GM19324 (cell line): Measurements from ENCODE around the gene ATF5.

ENCODE experiments used
- ATAC-seq: cut with Tn5 transposase; IDR thresholded peaks from one replicate; pipeline ENCODE4 v1.9.1; 2021; ENCODE audit warnings: mild to moderate bottlenecking, moderate library complexity; ENCODE audit not compliant: unreplicated experiment, low FRiP score

The ATF5 gene

GRCh38 chr19:49929121-49929610, at the start of gene ATF5, which contains the start of gene NUP62:
TSS of gene ATF5 (plus strand) at chr19:49929205. CDS start at chr19:49930851, 1,646 bp downstream.
TSS of gene NUP62 (minus strand) at chr19:49929504. CDS start at chr19:49909807, 19,697 bp downstream.
- ATAC-seq, result peak; percentile 66

GRCh38 chr19:49879243-49879963, 49.6 kb upstream of the ATF5 start:
- ATAC-seq, result no peak

- ATAC-seq, result no peak
These were observed 48.7 kb upstream of the ATF5 start for GRCh38 chr19:49880162-49880869.

GRCh38 chr19:49881186-49881585, 47.8 kb upstream of the ATF5 start:
- ATAC-seq, result no peak

GRCh38 chr19:49881672-49882394, 47.2 kb upstream of the ATF5 start:
- ATAC-seq, result no peak

GRCh38 chr19:49882643-49883042, 46.4 kb upstream of the ATF5 start:
- ATAC-seq, result no peak

- no peak for ATAC-seq
These were observed 45.9 kb upstream of the ATF5 start for GRCh38 chr19:49883094-49883493.

GRCh38 chr19:49884109-49884508, 44.9 kb upstream of the ATF5 start:
- ATAC-seq, result no peak

- no peak for ATAC-seq
These were observed 44.2 kb upstream of the ATF5 start for GRCh38 chr19:49884760-49885159.

- no peak for ATAC-seq
These were observed 41.9 kb upstream of the ATF5 start for GRCh38 chr19:49887037-49887664.

GRCh38 chr19:49887665-49888509, 41.1 kb upstream of the ATF5 start:
- no peak for ATAC-seq

GRCh38 chr19:49888510-49888824, 40.5 kb upstream of the ATF5 start:
- ATAC-seq, result no peak

- ATAC-seq, result no peak
These were observed 39.8 kb upstream of the ATF5 start for GRCh38 chr19:49889038-49889686.

- ATAC-seq, result no peak
These were observed 39.2 kb upstream of the ATF5 start for GRCh38 chr19:49889687-49890348.

GRCh38 chr19:49890349-49891311, 38.4 kb upstream of the ATF5 start:
- no peak for ATAC-seq

GRCh38 chr19:49891393-49891792, 37.6 kb upstream of the ATF5 start:
- no peak for ATAC-seq

GRCh38 chr19:49892716-49893115, 36.3 kb upstream of the ATF5 start:
- ATAC-seq, result no peak
